LHCN-M2 (cell line): ENCODE data around the gene BMF. TPM values are rescaled to one million over a fixed set of nuclear protein-coding genes. Genes with fewer than 3 reads are reported as not detected.
"Not testable (repeated sequence)": the region's sequence is repeated elsewhere in the genome, so short reads cannot be mapped to it uniquely, and the experiment has no call there.

ENCODE experiments used
- DNase-seq: peaks from one replicate; pipeline ENCODE4 v3.0.0-alpha.2; 2012; ENCODE audit warnings: low read depth
- total RNA-seq: library from RNA; depleted of rRNA; stranded (reverse); fragments of >200 nt; gene quantifications from 2 replicates; pipeline ENCODE4 v1.2.3, GENCODE V29; 2014

BMF gene
- total RNA-seq, 1 experiment from 2014 or later: 8.7 TPM

- no peak for DNase-seq
Measured at GRCh38 chr15:40128766-40129660, 20.3 kb upstream of the BMF start.

- DNase-seq: no peak
Measured at GRCh38 chr15:40125950-40126349, 17.3 kb upstream of the BMF start.

- not testable (repeated sequence) for DNase-seq
Measured at GRCh38 chr15:40124807-40125285, 16.2 kb upstream of the BMF start.

GRCh38 chr15:40124333-40124732 is 15.7 kb upstream of the BMF start:
- not testable (repeated sequence) for DNase-seq

GRCh38 chr15:40123863-40124262 is 15.2 kb upstream of the BMF start:
- DNase-seq: not testable (repeated sequence)

- DNase-seq: not testable (repeated sequence)
Measured at GRCh38 chr15:40122989-40123388, 14.3 kb upstream of the BMF start.

GRCh38 chr15:40121911-40122638 is 13.4 kb upstream of the BMF start:
- no peak for DNase-seq

GRCh38 chr15:40118473-40118872 is 9.8 kb upstream of the BMF start:
- DNase-seq: no peak

GRCh38 chr15:40115670-40116093 is 7.0 kb upstream of the BMF start:
- no peak for DNase-seq

GRCh38 chr15:40115106-40115505 is 6.4 kb upstream of the BMF start:
- not testable (repeated sequence) for DNase-seq

- DNase-seq: no peak
Measured at GRCh38 chr15:40114218-40114617, 5.5 kb upstream of the BMF start.

- DNase-seq: no peak
Measured at GRCh38 chr15:40112789-40113188, 4.1 kb upstream of the BMF start.

GRCh38 chr15:40111888-40112287 is 3.2 kb upstream of the BMF start:
- DNase-seq: no peak

GRCh38 chr15:40110866-40111550 is 2.3 kb upstream of the BMF start:
- DNase-seq: no peak

GRCh38 chr15:40108061-40108854 is 421 bp downstream of the BMF start:
- peak; percentile 68 for DNase-seq

GRCh38 chr15:40106203-40107161 is 2.2 kb downstream of the BMF start:
- peak; percentile 93 for DNase-seq

- no peak for DNase-seq
Measured at GRCh38 chr15:40105517-40106202, 3.0 kb downstream of the BMF start.

- DNase-seq: peak; percentile 85
Measured at GRCh38 chr15:40104865-40105516, 3.7 kb downstream of the BMF start.
